ENCODE data around the gene KCNE4. TPM values are rescaled to one million over a fixed set of nuclear protein-coding genes. Genes with fewer than 3 reads are reported as not detected.
A peak's percentile ranks its signal among the peaks of the same experiment; 100 is the strongest.
"Not testable (repeated sequence)": the region's sequence is repeated elsewhere in the genome, so short reads cannot be mapped to it uniquely, and the experiment has no call there.

KCNE4 gene
- total and polyA plus RNA-seq, 2 donors (not counting 1 experiment from before 2014, with no cell fraction given): 17.8 to 25.3 TPM

DNA sequence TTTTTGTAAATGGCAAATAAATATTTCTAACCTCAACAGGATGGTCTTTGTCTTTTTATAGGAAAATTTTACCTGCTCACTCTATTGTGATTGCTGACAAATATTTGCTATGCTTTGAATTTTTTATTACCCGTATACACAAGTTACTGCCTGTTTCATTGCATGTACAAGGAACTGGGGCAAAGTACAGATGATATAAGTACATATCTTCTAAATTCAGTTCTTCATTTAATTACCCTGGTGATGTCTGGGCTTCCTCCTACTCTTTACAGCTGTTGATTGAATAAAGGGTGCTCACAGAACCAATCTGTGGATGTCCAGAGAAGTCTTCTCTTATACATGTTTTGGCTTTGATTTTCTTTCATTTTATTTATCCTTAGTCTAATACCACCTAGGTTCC lies 26.5 kb downstream of the KCNE4 start:
- no peak overlapping the region for H3K9ac ChIP-seq (ENCODE audit: insufficient read depth, low read length)
- H3K79me2 ChIP-seq (ENCODE audit: control insufficient read depth, insufficient read depth, low read length): no peaks in the 10 kb centered on the region
- no peaks in the 10 kb centered on the region for H3K9me3 ChIP-seq (ENCODE audit: control insufficient read depth, insufficient read depth, low read depth, low read length)
- no peaks in the 10 kb centered on the region for H3K36me3 ChIP-seq (ENCODE audit: control insufficient read depth, insufficient read depth, low read length)
- H3K4me3 ChIP-seq (replicated peaks in 1 of 4; ENCODE audit: control extremely low read depth in 1 of 4, insufficient read depth in 1 of 4, low read depth in 3 of 4, low read length in 4 of 4): no peak overlapping the region
- no peaks in the 10 kb centered on the region for H3K27me3 ChIP-seq (ENCODE audit: control insufficient read depth, insufficient read depth, low read length)
- H4K20me1 ChIP-seq (ENCODE audit: control insufficient read depth, extremely low read depth, insufficient read depth, low read length): no peaks in the 10 kb centered on the region
- no peak for TF ChIP-seq EZH2 (IDR thresholded peaks at IDR 0.05; ENCODE audit: low read length, missing control alignments)
- TF ChIP-seq, protein P1, sequence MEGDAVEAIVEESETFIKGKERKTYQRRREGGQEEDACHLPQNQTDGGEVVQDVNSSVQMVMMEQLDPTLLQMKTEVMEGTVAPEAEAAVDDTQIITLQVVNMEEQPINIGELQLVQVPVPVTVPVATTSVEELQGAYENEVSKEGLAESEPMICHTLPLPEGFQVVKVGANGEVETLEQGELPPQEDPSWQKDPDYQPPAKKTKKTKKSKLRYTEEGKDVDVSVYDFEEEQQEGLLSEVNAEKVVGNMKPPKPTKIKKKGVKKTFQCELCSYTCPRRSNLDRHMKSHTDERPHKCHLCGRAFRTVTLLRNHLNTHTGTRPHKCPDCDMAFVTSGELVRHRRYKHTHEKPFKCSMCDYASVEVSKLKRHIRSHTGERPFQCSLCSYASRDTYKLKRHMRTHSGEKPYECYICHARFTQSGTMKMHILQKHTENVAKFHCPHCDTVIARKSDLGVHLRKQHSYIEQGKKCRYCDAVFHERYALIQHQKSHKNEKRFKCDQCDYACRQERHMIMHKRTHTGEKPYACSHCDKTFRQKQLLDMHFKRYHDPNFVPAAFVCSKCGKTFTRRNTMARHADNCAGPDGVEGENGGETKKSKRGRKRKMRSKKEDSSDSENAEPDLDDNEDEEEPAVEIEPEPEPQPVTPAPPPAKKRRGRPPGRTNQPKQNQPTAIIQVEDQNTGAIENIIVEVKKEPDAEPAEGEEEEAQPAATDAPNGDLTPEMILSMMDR (conservative IDR thresholded peaks at IDR 0.05 in 1 of 2, IDR thresholded peaks at IDR 0.05 in 1 of 2; ENCODE audit: low read depth in 1 of 2, low read length in 2 of 2): no peak
- no peak overlapping the region for H3K4me2 ChIP-seq (ENCODE audit: extremely low read depth, insufficient read depth, low read length)
- H2AFZ ChIP-seq (ENCODE audit: low read length): no peak overlapping the region
- DNase-seq (ENCODE audit: low read depth in 2 of 2): no peak
- no peaks in the 10 kb centered on the region for H3K4me1 ChIP-seq (ENCODE audit: control insufficient read depth, extremely low read depth, insufficient read depth, low read length)
- no peak overlapping the region for H3K27ac ChIP-seq (ENCODE audit: insufficient read depth, low read length)

- Histone ChIP-seq H3K4me2 (ENCODE audit: extremely low read depth, insufficient read depth, low read length) (no peak overlapping the region), H3K27ac (ENCODE audit: insufficient read depth, low read length) (no peak overlapping the region), H3K9me3 (ENCODE audit: control insufficient read depth, insufficient read depth, low read depth, low read length) (no peaks in the 10 kb centered on the region), H2AFZ (ENCODE audit: low read length) (no peak overlapping the region), H3K9ac (ENCODE audit: insufficient read depth, low read length) (no peak overlapping the region), H3K36me3 (ENCODE audit: control insufficient read depth, insufficient read depth, low read length) (no peaks in the 10 kb centered on the region), H4K20me1 (ENCODE audit: control insufficient read depth, extremely low read depth, insufficient read depth, low read length) (no peaks in the 10 kb centered on the region), H3K4me1 (ENCODE audit: control insufficient read depth, extremely low read depth, insufficient read depth, low read length) (no peaks in the 10 kb centered on the region), H3K79me2 (ENCODE audit: control insufficient read depth, insufficient read depth, low read length) (no peaks in the 10 kb centered on the region), H3K4me3 (replicated peaks in 1 of 4; ENCODE audit: control extremely low read depth in 1 of 4, insufficient read depth in 1 of 4, low read depth in 3 of 4, low read length in 4 of 4) (no peak overlapping the region), H3K27me3 (ENCODE audit: control insufficient read depth, insufficient read depth, low read length) (no peaks in the 10 kb centered on the region)
- no peak for TF ChIP-seq EZH2 (IDR thresholded peaks at IDR 0.05; ENCODE audit: low read length, missing control alignments)
- TF ChIP-seq, protein P1 (conservative IDR thresholded peaks at IDR 0.05 in 1 of 2, IDR thresholded peaks at IDR 0.05 in 1 of 2; ENCODE audit: low read depth in 1 of 2, low read length in 2 of 2): no peak
- no peak for DNase-seq (ENCODE audit: low read depth in 2 of 2)
Measured at GRCh38 chr2:223079378-223079777, 27.4 kb downstream of the KCNE4 start.

GRCh38 chr2:223079925-223080324 lies 27.9 kb downstream of the KCNE4 start:
- H3K27me3 ChIP-seq (ENCODE audit: control insufficient read depth, insufficient read depth, low read length): no peaks in the 10 kb centered on the region
- H4K20me1 ChIP-seq (ENCODE audit: control insufficient read depth, extremely low read depth, insufficient read depth, low read length): no peaks in the 10 kb centered on the region
- no peak overlapping the region for H3K27ac ChIP-seq (ENCODE audit: insufficient read depth, low read length)
- no peak overlapping the region for H3K4me3 ChIP-seq (replicated peaks in 1 of 4; ENCODE audit: control extremely low read depth in 1 of 4, insufficient read depth in 1 of 4, low read depth in 3 of 4, low read length in 4 of 4)
- H3K79me2 ChIP-seq (ENCODE audit: control insufficient read depth, insufficient read depth, low read length): no peaks in the 10 kb centered on the region
- no peak for TF ChIP-seq EZH2 (IDR thresholded peaks at IDR 0.05; ENCODE audit: low read length, missing control alignments)
- TF ChIP-seq, protein P1 (conservative IDR thresholded peaks at IDR 0.05 in 1 of 2, IDR thresholded peaks at IDR 0.05 in 1 of 2; ENCODE audit: low read depth in 1 of 2, low read length in 2 of 2): no peak
- no peak overlapping the region for H3K4me2 ChIP-seq (ENCODE audit: extremely low read depth, insufficient read depth, low read length)
- no peak for DNase-seq (ENCODE audit: low read depth in 2 of 2)
- no peak overlapping the region for H2AFZ ChIP-seq (ENCODE audit: low read length)
- H3K36me3 ChIP-seq (ENCODE audit: control insufficient read depth, insufficient read depth, low read length): no peaks in the 10 kb centered on the region
- H3K4me1 ChIP-seq (ENCODE audit: control insufficient read depth, extremely low read depth, insufficient read depth, low read length): no peaks in the 10 kb centered on the region
- no peak overlapping the region for H3K9ac ChIP-seq (ENCODE audit: insufficient read depth, low read length)
- no peaks in the 10 kb centered on the region for H3K9me3 ChIP-seq (ENCODE audit: control insufficient read depth, insufficient read depth, low read depth, low read length)

DNA sequence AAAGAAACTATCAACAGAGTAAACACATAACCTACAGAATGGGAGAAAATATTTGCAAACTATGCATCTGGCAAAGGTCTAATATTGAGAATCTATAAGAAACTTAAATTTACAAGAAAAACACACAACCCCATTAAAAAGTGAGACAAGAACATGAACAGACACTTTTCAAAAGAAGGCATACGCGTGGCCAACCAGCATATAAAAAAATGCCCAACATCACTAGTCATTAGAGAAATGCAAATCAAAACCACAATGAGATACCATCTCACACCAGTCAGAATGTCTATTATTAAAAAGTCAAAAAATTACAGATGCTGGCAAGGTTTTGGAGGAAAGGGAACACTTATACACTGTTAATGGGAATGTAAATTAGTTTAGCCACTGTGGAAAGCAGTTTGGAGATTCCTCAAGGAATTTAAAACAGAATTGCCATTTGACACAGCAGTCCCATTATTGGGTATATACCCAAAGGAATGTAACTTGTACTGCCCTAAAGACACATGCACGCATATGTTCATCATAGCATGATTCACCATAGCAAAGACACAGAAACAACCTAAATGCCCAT lies 28.9 kb downstream of the KCNE4 start:
- not testable (repeated sequence) for H3K36me3 ChIP-seq (ENCODE audit: control insufficient read depth, insufficient read depth, low read length); H3K4me1 ChIP-seq (ENCODE audit: control insufficient read depth, extremely low read depth, insufficient read depth, low read length); H2AFZ ChIP-seq (ENCODE audit: low read length); H3K9ac ChIP-seq (ENCODE audit: insufficient read depth, low read length); H3K27me3 ChIP-seq (ENCODE audit: control insufficient read depth, insufficient read depth, low read length); H4K20me1 ChIP-seq (ENCODE audit: control insufficient read depth, extremely low read depth, insufficient read depth, low read length); H3K79me2 ChIP-seq (ENCODE audit: control insufficient read depth, insufficient read depth, low read length); H3K4me2 ChIP-seq (ENCODE audit: extremely low read depth, insufficient read depth, low read length); H3K4me3 ChIP-seq (replicated peaks in 1 of 4; ENCODE audit: control extremely low read depth in 1 of 4, insufficient read depth in 1 of 4, low read depth in 3 of 4, low read length in 4 of 4); H3K9me3 ChIP-seq (ENCODE audit: control insufficient read depth, insufficient read depth, low read depth, low read length); H3K27ac ChIP-seq (ENCODE audit: insufficient read depth, low read length)
- peak in 1 of 2 donors; percentile 66 for DNase-seq (ENCODE audit: low read depth in 2 of 2)

All from fibroblast of lung (primary cell).